Measurements from ENCODE around the gene RHBDF1.
A peak's percentile ranks its signal among the peaks of the same experiment; 100 is the strongest.
"Not testable (repeated sequence)": the region's sequence is repeated elsewhere in the genome, so short reads cannot be mapped to it uniquely, and the experiment has no call there.

Gene RHBDF1

GRCh38 chr16:56231-56927 is 16.1 kb downstream of the RHBDF1 start:
- DNase-seq: no peak

DNA sequence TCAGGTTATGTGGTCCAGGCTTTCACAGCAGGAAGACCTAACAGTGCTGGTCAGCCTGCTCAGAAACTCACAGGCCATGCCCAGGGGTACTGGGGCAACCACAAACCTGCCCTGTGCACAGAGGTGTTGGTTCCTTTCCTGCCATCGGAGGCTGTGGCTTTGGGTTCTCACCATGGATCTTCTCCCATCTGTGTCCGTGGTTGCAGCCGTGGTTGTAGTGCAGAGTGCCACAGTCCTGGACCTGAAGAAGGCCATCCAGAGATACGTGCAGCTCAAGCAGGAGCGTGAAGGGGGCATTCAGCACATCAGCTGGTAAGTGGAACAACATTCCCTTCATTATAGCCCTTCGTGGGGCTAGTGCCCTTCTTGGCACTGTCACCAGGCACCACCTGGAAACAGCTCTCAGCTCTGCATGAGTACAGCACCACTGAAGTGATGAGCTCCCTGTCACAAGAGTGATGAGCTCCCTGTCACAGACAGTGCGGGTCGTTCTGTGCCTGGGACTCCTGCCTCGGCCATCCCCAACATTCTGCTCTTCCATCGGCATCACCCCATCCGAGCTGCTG is 16.8 kb downstream of the RHBDF1 start:
- no peak for DNase-seq

GRCh38 chr16:54237-54581 is 18.2 kb downstream of the RHBDF1 start:
- no peak for DNase-seq

DNA sequence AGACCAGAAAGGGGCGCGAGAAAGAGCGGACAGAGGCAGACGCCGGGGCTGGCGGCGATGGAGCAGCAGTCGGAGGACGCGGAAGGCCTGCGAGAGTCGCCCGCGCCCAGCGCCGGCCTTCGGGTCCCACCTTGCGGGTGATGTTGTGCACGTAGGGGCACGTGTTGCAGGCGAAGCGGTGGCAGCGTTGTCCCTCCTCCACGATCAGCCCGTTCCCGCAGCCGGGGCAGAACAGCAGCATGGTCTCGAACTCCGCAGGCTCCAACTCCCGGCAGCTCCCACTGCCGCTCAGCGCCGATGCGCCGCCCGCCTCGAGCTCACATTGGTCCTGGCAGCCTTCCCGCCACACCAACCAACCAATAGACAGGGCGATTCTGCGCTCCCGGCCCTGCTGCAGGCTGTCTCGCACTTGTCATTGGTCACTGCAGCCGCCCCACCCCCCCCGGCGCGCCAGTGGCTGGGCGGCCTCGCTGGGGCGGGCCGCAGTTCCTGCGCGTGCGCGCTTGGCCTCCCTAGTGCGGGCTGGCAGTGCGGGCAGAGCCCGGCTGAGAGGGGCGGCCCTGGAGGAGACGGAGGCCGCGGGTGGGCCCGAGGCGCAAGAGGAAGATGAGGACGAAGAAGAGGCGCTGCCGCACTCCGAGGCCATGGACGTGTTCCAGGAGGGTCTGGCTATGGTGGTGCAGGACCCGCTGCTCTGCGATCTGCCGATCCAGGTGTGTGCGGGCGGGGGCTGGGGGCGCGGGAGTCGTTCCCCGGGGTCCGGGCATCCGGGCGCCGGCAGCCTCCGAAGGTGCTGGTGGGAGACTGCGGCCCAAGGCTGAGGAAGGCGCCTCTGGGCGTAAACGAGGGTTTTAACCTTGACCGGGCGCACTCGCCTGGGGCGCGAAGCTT is 18.8 kb downstream of the RHBDF1 start, which contains the start of the genes POLR3K and SNRNP25:
Gene POLR3K (minus strand): TSS at position 263 of the 891 bp plus-strand sequence. CDS start 22 bp downstream, at position 241.
Gene SNRNP25 (plus strand): TSS at position 483 of the 891 bp plus-strand sequence. CDS start 189 bp downstream, at position 672.
- peak; percentile 83 for DNase-seq

DNA sequence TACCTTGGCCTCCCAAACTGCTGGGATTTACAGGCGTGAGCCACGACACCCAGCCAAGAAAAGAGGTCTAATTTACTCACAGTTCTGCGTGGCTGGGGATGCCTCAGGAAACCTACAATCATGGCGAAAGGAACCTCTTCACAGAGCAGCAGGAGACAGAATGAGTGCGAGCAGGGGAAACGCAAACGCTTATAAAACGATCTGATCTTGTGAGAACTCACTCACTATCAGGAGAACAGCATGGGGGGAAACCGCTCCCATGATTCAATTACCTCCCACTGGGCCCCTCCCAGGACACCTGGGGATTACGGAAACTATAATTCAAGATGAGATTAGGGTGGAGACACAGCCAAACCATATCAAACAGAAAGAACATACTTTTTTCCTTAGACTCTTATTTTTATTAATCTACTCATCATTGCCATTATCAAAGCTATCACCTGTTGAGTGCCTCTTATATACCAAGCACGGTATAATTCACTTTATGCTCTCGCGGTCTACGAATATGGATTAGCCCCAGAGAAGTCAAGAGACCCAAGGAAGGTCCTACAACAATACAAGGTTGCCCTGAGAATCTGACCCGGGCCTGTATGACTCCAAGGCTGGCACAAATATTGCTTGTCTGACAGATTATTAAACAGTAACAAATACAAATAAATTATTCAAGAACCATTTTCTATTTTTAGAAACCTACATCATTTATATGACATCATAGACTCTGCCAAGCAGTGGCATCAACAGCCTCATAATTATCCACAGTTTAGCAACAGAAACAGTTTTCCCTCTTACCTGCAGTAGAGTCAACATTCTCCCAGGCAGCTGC is 21.5 kb downstream of the RHBDF1 start:
- DNase-seq: no peak

DNA sequence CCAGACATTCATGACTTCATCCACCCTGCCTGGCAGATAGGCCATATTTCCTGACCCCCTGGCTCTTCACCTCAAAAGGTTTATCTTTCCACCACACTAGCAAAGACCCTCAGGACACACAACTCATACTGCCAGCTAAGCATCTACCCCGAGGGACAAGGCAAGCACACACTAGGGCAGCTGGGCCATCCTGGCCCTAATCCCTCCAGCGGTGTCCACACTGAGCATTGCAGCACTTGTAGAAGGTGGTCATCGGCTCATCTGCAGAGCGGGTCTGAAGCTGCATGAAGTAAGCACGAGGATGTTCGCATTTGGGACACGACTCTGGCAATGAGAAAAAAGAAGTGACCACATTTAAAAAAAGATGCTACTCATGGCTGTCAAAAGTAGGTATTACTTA is 25.2 kb downstream of the RHBDF1 start:
- DNase-seq: no peak

- not testable (repeated sequence) for DNase-seq
These were observed 25.9 kb downstream of the RHBDF1 start for GRCh38 chr16:46510-46909.

GRCh38 chr16:45454-45853 is 27.0 kb downstream of the RHBDF1 start:
- DNase-seq: peak; percentile 23

DNA sequence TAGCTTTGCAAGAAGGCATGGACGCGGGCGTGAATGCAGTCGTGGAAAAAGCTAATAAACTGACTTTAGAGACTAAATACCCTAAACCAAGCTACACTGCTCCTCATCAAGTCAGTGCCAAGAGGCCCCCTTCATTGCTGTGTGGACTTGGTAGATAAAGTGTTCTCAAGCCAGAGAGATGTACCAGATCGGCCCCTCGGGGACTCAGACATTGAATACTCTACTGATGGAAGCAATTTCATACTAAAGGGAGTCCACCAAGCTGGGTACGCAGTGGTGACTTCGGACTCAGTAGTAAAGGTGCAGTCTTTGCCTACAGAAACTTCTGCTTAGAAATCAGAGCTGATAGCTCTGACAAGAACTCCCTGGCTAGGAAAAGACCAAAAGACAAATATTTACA is 27.8 kb downstream of the RHBDF1 start:
- no peak for DNase-seq

- DNase-seq: no peak
These were observed 29.1 kb downstream of the RHBDF1 start for GRCh38 chr16:43294-43693.

DNA sequence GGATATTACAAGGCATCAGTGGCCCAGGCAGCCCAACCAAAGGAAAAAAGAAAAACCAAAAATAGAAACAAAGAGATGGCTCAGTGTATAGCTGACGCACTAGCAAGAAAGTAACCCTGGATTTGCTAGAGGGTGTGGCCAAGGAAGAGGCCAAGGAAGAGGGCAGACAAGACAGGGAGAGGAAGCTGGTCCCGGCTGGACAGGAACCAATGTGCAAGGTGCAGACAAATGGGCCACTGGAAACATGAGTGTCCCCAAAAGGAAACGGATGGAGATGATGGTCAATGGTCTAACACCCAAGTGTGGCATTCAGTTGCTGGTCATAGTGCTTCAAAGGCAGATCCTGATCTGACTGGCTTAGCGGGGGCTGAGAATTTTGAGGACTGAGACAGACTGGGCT is 29.7 kb downstream of the RHBDF1 start:
- DNase-seq: no peak

DNA sequence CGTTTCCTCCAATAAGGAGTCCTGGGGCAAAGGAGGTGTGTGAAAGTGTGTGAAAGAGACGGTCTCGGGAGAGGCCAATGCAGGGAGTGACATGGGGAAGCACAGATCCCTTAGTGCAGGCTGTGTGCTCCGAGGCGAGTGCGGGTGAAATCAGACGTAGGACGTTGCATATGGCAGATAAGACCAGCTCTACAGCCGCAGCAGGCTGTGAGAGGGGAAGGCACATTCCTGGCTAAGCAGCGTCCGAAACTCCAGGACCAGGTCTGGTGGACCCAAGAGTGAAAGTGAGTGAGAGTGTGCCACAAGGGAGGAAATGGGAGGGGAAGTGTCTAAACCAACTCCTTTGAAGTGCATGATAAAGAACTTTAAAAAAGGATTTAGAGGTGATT is 30.4 kb downstream of the RHBDF1 start:
- no peak for DNase-seq

GRCh38 chr16:41439-42068 is 30.9 kb downstream of the RHBDF1 start:
- DNase-seq: no peak

DNA sequence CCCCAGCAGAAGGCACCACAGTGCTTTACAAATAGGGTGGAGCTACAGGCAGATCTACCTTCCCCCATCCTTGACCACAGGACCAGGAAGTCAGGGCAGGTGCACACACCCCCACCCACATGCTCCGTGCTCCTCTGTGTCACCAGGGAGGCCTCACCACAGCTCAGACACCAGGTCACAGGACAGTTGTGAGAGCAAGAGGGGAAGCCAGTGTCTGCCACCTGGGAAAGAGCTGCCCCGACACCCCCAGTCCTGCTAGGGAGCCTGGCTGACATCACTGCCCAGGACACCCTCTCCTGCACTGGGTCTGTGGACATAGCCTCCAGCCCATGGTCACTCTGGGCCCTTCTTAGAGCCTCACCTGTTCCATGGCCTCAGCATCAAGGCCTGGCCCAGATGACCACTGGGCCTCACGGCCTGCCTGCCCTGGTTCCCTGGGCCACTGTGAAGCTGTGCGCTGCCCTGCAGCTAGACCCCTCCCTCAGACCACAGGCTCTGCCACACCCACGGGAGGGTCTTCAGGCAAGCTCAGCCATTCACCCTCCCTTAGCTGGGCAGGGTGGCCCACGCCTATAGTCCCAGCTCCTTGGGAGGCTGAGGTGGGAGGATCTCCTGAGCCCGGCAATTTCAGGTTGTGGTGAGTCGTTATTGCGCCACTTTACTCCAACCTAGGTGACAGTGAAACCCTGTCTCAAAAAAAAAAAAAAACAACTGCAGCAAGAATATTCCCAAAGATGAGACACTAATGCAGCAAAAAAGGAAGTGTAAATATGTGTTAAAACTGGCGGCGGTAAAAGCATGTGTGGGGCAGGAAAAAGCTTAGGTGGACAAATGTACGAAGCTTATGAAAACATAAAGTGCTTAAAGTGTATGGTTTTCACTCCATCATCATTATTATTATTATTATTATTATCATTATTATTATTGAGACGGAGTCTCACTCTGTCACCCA is 33.2 kb downstream of the RHBDF1 start:
- DNase-seq: no peak

GRCh38 chr16:38206-38605 is 34.2 kb downstream of the RHBDF1 start:
- not testable (repeated sequence) for DNase-seq

- DNase-seq: no peak
These were observed 34.9 kb downstream of the RHBDF1 start for GRCh38 chr16:37511-37910.

DNA sequence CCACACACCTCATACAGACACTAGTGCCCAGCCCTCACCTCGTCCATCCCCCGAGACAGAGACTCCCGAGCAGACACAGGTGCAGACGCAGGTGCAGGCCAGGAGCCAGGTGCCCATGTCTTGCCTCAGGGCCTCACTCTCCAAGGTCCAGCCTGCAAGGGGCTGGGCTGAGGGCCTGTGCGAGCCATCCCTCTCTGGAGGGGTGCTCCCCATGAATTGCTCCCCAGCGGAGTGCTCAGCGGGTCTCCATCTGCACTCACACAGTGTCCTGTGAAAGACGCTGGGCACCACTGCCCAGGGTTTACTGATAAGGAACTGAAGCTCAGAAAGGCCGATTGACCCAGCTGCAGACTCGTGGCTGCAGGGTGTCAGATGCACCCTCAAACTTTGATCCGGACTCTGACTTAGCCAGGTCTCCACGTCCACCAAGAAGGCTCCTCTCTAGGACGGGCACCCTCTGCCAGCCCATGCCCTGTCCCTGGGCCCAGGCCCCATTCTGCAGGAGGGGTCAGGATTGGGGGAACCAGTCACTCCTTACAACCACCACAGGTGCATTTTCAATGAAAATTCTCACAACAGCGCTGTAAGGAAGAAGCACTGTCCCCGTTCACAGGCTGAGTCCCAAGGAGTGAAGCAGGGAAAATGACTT is 36.0 kb downstream of the RHBDF1 start:
- no peak for DNase-seq

GRCh38 chr16:35678-36305 is 36.6 kb downstream of the RHBDF1 start:
- DNase-seq: no peak

DNA sequence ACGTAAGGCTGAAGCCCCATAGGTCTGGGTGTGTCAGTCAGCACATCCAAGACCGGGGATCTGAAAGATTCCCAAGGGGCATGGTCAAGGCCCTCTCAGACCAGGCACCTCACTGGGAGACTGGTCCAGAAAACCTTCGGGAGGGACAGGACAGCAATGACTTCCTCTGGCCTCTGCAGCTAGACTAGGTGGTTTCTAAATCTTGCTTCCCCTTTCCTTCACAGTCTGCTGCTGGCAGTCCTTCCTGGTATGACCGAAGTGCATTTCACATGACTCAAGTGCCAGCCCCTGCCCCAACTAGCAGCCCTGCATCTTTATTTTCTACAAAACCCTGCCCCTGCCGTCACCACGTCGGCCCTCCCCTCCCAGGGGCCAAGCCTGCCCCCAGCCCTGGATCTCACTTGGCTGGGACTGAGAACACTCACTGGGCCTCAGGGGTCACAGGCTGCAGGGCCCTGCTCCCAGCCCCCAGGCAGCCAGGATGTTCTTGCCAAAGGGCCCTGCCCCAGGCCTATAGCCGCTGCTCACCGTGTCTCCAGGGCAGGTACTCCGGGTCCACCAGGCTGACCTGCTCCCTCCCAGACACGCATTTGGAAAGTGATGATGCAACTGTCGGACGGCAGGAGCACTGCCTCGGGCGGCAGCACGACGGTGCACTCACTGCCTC is 37.3 kb downstream of the RHBDF1 start:
- no peak for DNase-seq

DNA sequence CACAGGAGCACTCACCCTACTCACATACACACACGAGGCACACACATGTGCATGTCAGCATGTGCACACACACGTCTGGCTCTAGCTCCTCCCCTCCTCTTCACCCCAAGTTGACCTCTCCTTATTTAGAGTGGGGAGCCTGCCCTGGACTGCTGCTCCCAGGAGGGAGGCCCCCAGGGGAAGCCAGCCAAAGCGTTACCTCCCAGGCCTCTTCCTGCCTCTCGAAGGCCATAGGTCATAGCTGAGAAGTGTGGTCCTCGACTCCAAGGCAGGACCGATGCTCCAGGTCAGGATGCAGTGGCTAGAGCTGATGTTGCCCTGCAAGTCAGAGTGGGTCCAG is 37.8 kb downstream of the RHBDF1 start:
- DNase-seq: no peak
